Heart right ventricle (tissue), 16 donors: ENCODE results near the gene ADAMTS2. TPM values are rescaled to one million over a fixed set of nuclear protein-coding genes. Genes with fewer than 3 reads are reported as not detected.

Experiments used
- ATAC-seq, 8 donors: fragments of 200-7000 bp; cut with Tn5 transposase; one replicate each; pipeline ENCODE4 v1.9.1; 2020; ENCODE audit warnings: mild to moderate bottlenecking in 8 of 8, moderate library complexity in 8 of 8, moderate number of reproducible peaks in 1 of 8
- DNase-seq, 2 donors: peaks; one replicate each; pipeline ENCODE4 v3.0.0-alpha.2; 2020
- H3K27ac ChIP-seq, 10 donors: fragments of 200-600 bp; sonication (generic) in 2 of 10; one replicate each; pipeline versions ENCODE4 v1.5.0 to v1.8.0; 2020 to 2022; ENCODE audit warnings: mild to moderate bottlenecking in 3 of 10
- H3K27me3 ChIP-seq, 7 donors: fragments of 200-600 bp; one replicate each; pipeline ENCODE4 v1.8.0; 2021 to 2022; ENCODE audit warnings: mild to moderate bottlenecking in 2 of 7
- H3K36me3 ChIP-seq, 9 donors: fragments of 200-600 bp; sonication (generic) in 1 of 9; one replicate each; pipeline versions ENCODE4 v1.5.0 to v1.8.0; 2020 to 2022; ENCODE audit warnings: mild to moderate bottlenecking in 2 of 9
- H3K4me1 ChIP-seq, 9 donors: fragments of 200-600 bp; sonication (generic) in 1 of 9; one replicate each; pipeline versions ENCODE4 v1.5.0 to v1.8.0; 2020 to 2022; ENCODE audit warnings: mild to moderate bottlenecking in 4 of 9
- H3K4me3 ChIP-seq, 10 donors: fragments of 200-600 bp; sonication (generic) in 2 of 10; one replicate each; pipeline versions ENCODE4 v1.5.0 to v1.8.0; 2020 to 2022; ENCODE audit warnings: mild to moderate bottlenecking in 7 of 10, moderate library complexity in 2 of 10
- H3K9me3 ChIP-seq, 11 donors: fragments of 200-600 bp in 10 of 11; sonication (generic) in 2 of 11; one replicate each; pipeline versions ENCODE4 v1.5.0 to v1.8.0; 2013 to 2022; ENCODE audit warnings: mild to moderate bottlenecking in 2 of 11, control low read depth in 1 of 11, moderate library complexity in 1 of 11
- CTCF ChIP-seq, 9 donors: fragments of 200-600 bp; sonication (generic) in 2 of 9; IDR thresholded peaks; one replicate each; pipeline versions ENCODE4 v1.5.0 to v1.8.0; 2021 to 2022; ENCODE audit warnings: antibody characterized with exemption in 9 of 9, mild to moderate bottlenecking in 5 of 9, moderate library complexity in 1 of 9
- WGBS, 2 donors: extraction: QIAGEN DNeasy Blood & Tissue Kit; methylation state at CpG; one replicate each; pipeline ENCODE4 v1.1.7; 2013; ENCODE audit warnings: inconsistent platforms in 1 of 2; 5-methylcytosine and 5-hydroxymethylcytosine counted together
- intact Hi-C, 10 donors: fragments of 100-400 bp; cut with DNase I; formaldehyde crosslinking; loops; one replicate each; pipeline versions ENCODE4 v1.11.1 to v1.14.2; 2022
- polyA plus RNA-seq, 2 donors: library from polyadenylated mRNA; stranded (reverse); fragments of 200-250 nt; gene quantifications; one replicate each; pipeline ENCODE4 v1.2.3, GENCODE V29; 2013
- total RNA-seq, 10 donors: library from RNA; stranded (reverse); fragmentation: NEBNext Ultra II Directional in 3 of 10; extraction: Animal tissue kit (Norgen Biotek cat#: 25700) in 3 of 10; gene quantifications; one replicate each; pipeline versions ENCODE4 v1.2.1 to v1.2.4, GENCODE V29; 2021 to 2023
- donor health status: Arrhythmogenic right ventricular cardiomyopathy.
- donor health status: ischemic (EF 13 %, LVEDD 7.1; RV severe dilation, severe dysfunction).
- donor health status: healthy with polysubstance abuse.
- donor health status: DM: no; HTN: yes; CAD: no.
- donor health status: DM: no; HTN: no; CAD: no.
- donor health status: ischemic (EF 25% LVEDD 6.9; RV normal size, moderate dysfunction).
- donor health status: ischemic (EF 25% LVEDD 5.7; RV mildly dilated, moderate dysfunction).
- donor health status: healthy.
- donor health status: DM: yes; HTN: yes; CAD: no.
- donor health status: Ischemic cardiomyopathy.
- donor health status: ischemic (EF 35%, LVEDD 5.7; RV mildly dilated, moderate dysfunction).
- donor health status: nonischemic (EF 11% LVEDD 7.7; RV severe dilation, severe dysfunction).
- donor health status: DM: yes; HTN: yes; CAD: no.
- donor health status: PGD.
- donor health status: ischemic (EF 29% LVEDD 5.4; RV normal size, mild dysfunction).
- donor health status: nonischemic (EF 23%, LVEDD 6.1; RV moderate dilation, normal function).

Gene ADAMTS2
- total and polyA plus RNA-seq, 12 donors = 1.7 to 13.5 (median 3.9) TPM

- no peak for DNase-seq
- ATAC-seq = no peak
- peaks cover 0 to 14% (median 0%) of the 10 kb centered on the region in 11 donors for H3K9me3 ChIP-seq
- no peak for TF ChIP-seq CTCF (IDR thresholded peaks at IDR 0.05)
- intact Hi-C loops = no loop called here
- H3K27me3 ChIP-seq = peaks cover 0 to 15% (median 0%) of the 10 kb centered on the region in 7 donors
- WGBS, 2 donors = 67 to 72% methylated on average over 11 to 12 of the region's 12 CpGs
- no peaks in the 10 kb centered on the region for H3K36me3 ChIP-seq
- H3K4me3 ChIP-seq = no peak overlapping the region
- H3K4me1 ChIP-seq = no peaks in the 10 kb centered on the region
- H3K27ac ChIP-seq = no peak overlapping the region
Observed at GRCh38 chr5:179233909-179234562, 111.2 kb downstream of the ADAMTS2 start.

DNA sequence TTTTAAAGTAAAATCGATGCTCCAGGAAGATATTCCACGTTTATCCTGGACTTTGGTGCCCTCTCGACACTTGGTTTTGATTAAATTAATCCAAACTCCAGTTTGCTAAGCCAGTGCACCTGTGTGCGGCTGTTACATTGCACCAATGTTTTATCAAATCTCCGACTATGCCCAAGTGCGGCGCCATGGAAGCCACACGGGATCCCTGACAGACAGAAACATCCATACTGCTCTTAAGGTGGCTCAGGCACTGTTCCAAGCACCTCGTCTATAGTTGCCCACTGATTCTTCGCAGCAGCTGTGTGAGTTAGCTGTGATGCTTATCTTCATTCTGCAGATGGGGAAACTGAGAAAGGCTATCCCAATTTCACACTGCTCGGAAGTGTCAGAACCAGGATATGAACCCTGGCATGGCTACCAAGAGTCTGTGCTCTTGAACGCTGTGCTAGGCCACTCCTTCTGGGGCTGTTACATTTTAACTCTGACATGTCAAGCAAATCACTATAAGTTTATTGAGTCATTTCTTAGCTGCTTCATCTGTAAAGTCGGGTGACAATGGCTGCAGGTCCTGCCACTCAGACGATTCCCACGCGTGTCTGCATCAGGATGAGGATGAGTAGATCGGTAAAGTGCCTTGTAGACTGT lies 113.0 kb downstream of the ADAMTS2 start:
- 83 to 84% methylated on average over 17 of the region's 17 CpGs for WGBS, 2 donors
- Histone ChIP-seq H3K9me3 (peaks cover 0 to 8% (median 0%) of the 10 kb centered on the region in 11 donors), H3K4me3 (no peak overlapping the region), H3K27ac (no peak overlapping the region), H3K36me3 (no peaks in the 10 kb centered on the region), H3K27me3 (peaks cover 0 to 12% (median 0%) of the 10 kb centered on the region in 7 donors), H3K4me1 (no peaks in the 10 kb centered on the region)
- intact Hi-C loops = no loop called here
- ATAC-seq (no peak), DNase-seq (no peak)
- TF ChIP-seq CTCF (IDR thresholded peaks at IDR 0.05) = no peak

GRCh38 chr5:179231309-179231708 lies 114.0 kb downstream of the ADAMTS2 start:
- TF ChIP-seq CTCF (IDR thresholded peaks at IDR 0.05) = no peak
- ATAC-seq (no peak), DNase-seq (no peak)
- Histone ChIP-seq H3K4me1 (no peaks in the 10 kb centered on the region), H3K4me3 (no peak overlapping the region), H3K36me3 (no peaks in the 10 kb centered on the region), H3K27ac (no peak overlapping the region), H3K9me3 (no peaks in the 10 kb centered on the region), H3K27me3 (peaks cover 0 to 12% (median 0%) of the 10 kb centered on the region in 7 donors)
- WGBS, 2 donors = 86 to 89% methylated on average over 14 of the region's 14 CpGs
- intact Hi-C loops = no loop called here

- ATAC-seq (no peak), DNase-seq (no peak)
- Histone ChIP-seq H3K27me3 (peaks cover 0 to 11% (median 0%) of the 10 kb centered on the region in 7 donors), H3K9me3 (no peaks in the 10 kb centered on the region), H3K36me3 (no peaks in the 10 kb centered on the region), H3K27ac (no peak overlapping the region), H3K4me3 (no peak overlapping the region), H3K4me1 (no peaks in the 10 kb centered on the region)
- intact Hi-C loops = no loop called here
- 71% methylated on average over 9 of the region's 9 CpGs for WGBS, 2 donors
- TF ChIP-seq CTCF (IDR thresholded peaks at IDR 0.05) = no peak
Observed at GRCh38 chr5:179230061-179230461, 115.2 kb downstream of the ADAMTS2 start.
